Smooth muscle cell (in vitro differentiated cells): ENCODE data around the gene TIGD1. TPM values are rescaled to one million over a fixed set of nuclear protein-coding genes. Genes with fewer than 3 reads are reported as not detected.

Experiments
- DNase-seq: peaks from one replicate; lab custom pipeline; 2025; ENCODE audit not compliant: unreplicated experiment; lab: John Stamatoyannopoulos, UW
- H2AFZ ChIP-seq: fragments of 200-600 bp; sonication (generic); 2 replicates; pipeline ENCODE4 v1.6.0; 2016; ENCODE audit warnings: antibody characterized with exemption, low read depth, mild to moderate bottlenecking
- H3F3A ChIP-seq: fragments of 200-600 bp; sonication (generic); 2 replicates; pipeline ENCODE4 v1.6.0; 2017; ENCODE audit warnings: antibody characterized with exemption, low read depth
- H3K27ac ChIP-seq: fragments of 200-600 bp; sonication (generic); 2 replicates; pipeline ENCODE4 v1.5.1; 2016; ENCODE audit warnings: low read depth, mild to moderate bottlenecking
- H3K27me3 ChIP-seq: fragments of 200-600 bp; sonication (generic); 2 replicates; pipeline ENCODE4 v1.6.1; 2016; ENCODE audit warnings: low read depth, mild to moderate bottlenecking
- H3K36me3 ChIP-seq: fragments of 200-600 bp; sonication (generic); 2 replicates; pipeline ENCODE4 v1.5.1; 2016; ENCODE audit warnings: low read depth
- H3K4me1 ChIP-seq: fragments of 200-600 bp; sonication (generic); 2 replicates; pipeline ENCODE4 v1.5.1; 2016; ENCODE audit warnings: low read depth
- H3K4me2 ChIP-seq: fragments of 200-600 bp; sonication (generic); 2 replicates; pipeline ENCODE4 v1.6.0; 2016; ENCODE audit warnings: mild to moderate bottlenecking
- H3K4me3 ChIP-seq: fragments of 200-600 bp; sonication (generic); 2 replicates; pipeline ENCODE4 v1.5.1; 2016; ENCODE audit warnings: mild to moderate bottlenecking
- H3K79me2 ChIP-seq: fragments of 200-600 bp; sonication (generic); 2 replicates; pipeline ENCODE4 v1.6.0; 2016; ENCODE audit warnings: low read depth, mild to moderate bottlenecking
- H3K9ac ChIP-seq: fragments of 200-600 bp; sonication (generic); 2 replicates; pipeline ENCODE4 v1.6.0; 2016; ENCODE audit warnings: low read depth
- H3K9me3 ChIP-seq: fragments of 200-600 bp; sonication (generic); replicated peaks from 2 replicates; pipeline ENCODE4 v1.5.1; 2016; ENCODE audit warnings: low read depth
- H4K20me1 ChIP-seq: fragments of 200-600 bp; sonication (generic); 2 replicates; pipeline ENCODE4 v1.6.0; 2016; ENCODE audit warnings: low read depth
- CTCF ChIP-seq: fragments of 200-600 bp; sonication (generic); IDR thresholded peaks from 2 replicates; pipeline ENCODE4 v1.5.1; 2017; ENCODE audit warnings: borderline replicate concordance, mild to moderate bottlenecking, antibody characterized with exemption; ENCODE audit not compliant: insufficient read depth, poor library complexity, severe bottlenecking
- WGBS: methylation state at CpG from one replicate; pipeline ENCODE4 v1.1.7; 2016; ENCODE audit warnings: low lambda C conversion rate; 5-methylcytosine and 5-hydroxymethylcytosine counted together
- polyA plus RNA-seq: library from polyadenylated mRNA; unstranded; fragments of >200 nt; fragmentation: Nextera tagmentation; extraction: Ambion mirVana; gene quantifications from 2 replicates; pipeline ENCODE4 v1.2.1, GENCODE V29; 2016
- total RNA-seq: library from RNA; depleted of rRNA; stranded (reverse); fragments of >200 nt; gene quantifications from 2 replicates; pipeline ENCODE4 v1.2.3, GENCODE V29; 2014

The TIGD1 gene
- total and polyA plus RNA-seq, 2 experiments from 2014 or later = 2.9 to 8.1 TPM

DNA sequence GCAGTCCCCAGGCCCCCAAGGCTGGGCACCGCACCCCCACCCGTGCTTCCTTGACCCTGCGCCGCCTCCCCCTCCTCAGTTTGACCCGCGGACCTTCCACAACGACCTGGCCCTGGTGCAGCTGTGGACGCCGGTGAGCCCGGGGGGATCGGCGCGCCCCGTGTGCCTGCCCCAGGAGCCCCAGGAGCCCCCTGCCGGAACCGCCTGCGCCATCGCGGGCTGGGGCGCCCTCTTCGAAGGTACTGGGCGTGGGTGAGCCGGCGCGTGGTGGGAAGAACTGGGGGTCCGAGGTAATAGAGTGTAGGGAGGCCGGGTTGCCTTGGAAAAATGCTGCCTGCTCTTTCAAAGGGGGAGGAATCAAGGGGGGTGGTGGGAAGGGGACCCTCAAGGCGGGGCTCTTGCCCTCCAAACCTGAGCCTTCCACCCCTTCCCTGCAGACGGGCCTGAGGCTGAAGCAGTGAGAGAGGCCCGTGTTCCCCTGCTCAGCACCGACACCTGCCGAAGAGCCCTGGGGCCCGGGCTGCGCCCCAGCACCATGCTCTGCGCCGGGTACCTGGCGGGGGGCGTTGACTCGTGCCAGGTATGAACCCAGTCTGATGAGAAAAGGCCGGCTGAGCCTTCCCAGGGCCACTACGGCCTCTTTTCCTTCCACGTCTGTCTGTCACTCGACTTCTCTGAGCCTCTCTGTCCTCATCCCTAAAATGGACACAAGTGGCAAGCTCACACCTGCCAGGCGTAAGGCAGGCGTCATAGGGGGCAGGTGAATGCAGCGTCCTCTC lies 27.5 kb downstream of the TIGD1 start:
- no peak overlapping the region for H3K4me2 ChIP-seq
- H3K4me1 ChIP-seq = peaks cover 4% of the 10 kb centered on the region
- TF ChIP-seq CTCF = no peak
- H3K9me3 ChIP-seq = no peaks in the 10 kb centered on the region
- no peak overlapping the region for H2AFZ ChIP-seq
- H3K36me3 ChIP-seq = no peaks in the 10 kb centered on the region
- no peaks in the 10 kb centered on the region for H3K79me2 ChIP-seq
- H3F3A ChIP-seq = no peaks in the 10 kb centered on the region
- H3K27ac ChIP-seq = no peak overlapping the region
- DNase-seq = no peak
- 58% methylated on average over 40 of the region's 46 CpGs for WGBS
- no peak overlapping the region for H3K9ac ChIP-seq
- no peak overlapping the region for H3K4me3 ChIP-seq
- H3K27me3 ChIP-seq = peaks cover 48% of the 10 kb centered on the region
- no peaks in the 10 kb centered on the region for H4K20me1 ChIP-seq

DNA sequence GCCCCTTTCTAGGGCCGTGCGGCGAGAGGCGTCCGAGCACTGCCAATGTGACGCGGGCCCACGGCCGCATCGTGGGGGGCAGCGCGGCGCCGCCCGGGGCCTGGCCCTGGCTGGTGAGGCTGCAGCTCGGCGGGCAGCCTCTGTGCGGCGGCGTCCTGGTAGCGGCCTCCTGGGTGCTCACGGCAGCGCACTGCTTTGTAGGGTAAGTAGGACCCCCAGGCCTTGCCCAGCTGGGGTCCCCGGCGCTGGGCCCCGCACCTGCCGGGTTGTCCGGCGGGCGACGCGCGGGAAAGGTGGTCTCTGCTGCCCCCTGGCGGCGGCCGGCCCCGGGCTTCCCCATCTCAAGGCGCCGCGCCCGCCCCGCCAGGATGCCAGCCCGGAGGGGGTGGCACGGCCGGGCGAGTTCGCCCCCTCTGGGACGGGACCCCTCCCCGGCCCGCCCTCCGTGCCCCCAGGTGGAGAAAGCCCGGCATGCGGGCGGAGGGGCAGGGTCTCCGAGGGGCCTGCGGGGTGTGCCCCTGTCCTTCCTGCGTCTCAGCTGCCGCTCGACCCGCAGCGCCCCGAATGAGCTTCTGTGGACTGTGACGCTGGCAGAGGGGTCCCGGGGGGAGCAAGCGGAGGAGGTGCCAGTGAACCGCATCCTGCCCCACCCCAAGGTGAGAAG lies 28.3 kb downstream of the TIGD1 start:
- Histone ChIP-seq H3K4me1 (peaks cover 4% of the 10 kb centered on the region), H3K79me2 (no peaks in the 10 kb centered on the region), H3K27me3 (peaks cover 49% of the 10 kb centered on the region), H3F3A (no peaks in the 10 kb centered on the region), H3K9ac (no peak overlapping the region), H3K27ac (no peak overlapping the region), H3K4me3 (no peak overlapping the region), H2AFZ (no peak overlapping the region), H3K36me3 (no peaks in the 10 kb centered on the region), H4K20me1 (no peaks in the 10 kb centered on the region), H3K9me3 (no peaks in the 10 kb centered on the region), H3K4me2 (peak overlapping the region; percentile 74)
- peak; percentile 11 for DNase-seq
- peak; percentile 85 for TF ChIP-seq CTCF
- 16% methylated on average over 49 of the region's 66 CpGs for WGBS

DNA sequence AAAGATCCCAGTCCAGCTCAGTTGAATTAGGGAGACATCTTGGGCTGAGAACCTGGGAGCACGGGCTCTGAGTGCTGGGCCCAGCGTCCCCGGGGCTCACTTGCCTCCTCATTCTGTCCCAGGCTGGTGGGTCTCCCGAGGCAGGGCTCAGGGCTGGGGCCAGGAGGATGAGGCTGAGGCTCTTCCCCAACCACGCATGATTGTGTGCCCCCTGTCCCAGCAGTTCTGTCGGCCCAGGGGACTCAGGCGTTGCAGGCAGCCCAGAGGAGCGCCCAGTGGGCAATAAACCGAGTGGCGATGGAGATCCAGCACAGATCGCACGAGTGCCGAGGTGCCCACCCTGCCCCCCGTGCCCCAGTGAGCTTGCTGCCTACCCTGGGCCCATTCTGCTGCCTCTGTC lies 29.3 kb downstream of the TIGD1 start:
- Histone ChIP-seq H3K4me3 (no peak overlapping the region), H3F3A (no peaks in the 10 kb centered on the region), H3K4me2 (no peak overlapping the region), H3K27ac (no peak overlapping the region), H3K36me3 (no peaks in the 10 kb centered on the region), H3K79me2 (no peaks in the 10 kb centered on the region), H3K9me3 (no peaks in the 10 kb centered on the region), H2AFZ (no peak overlapping the region), H3K4me1 (peaks cover 4% of the 10 kb centered on the region), H4K20me1 (no peaks in the 10 kb centered on the region), H3K9ac (no peak overlapping the region), H3K27me3 (peaks cover 49% of the 10 kb centered on the region)
- no peak for DNase-seq
- 90% methylated on average over 14 of the region's 14 CpGs for WGBS
- TF ChIP-seq CTCF = no peak
